Activated T-cell treated with anti-CD3 and anti-CD28 coated beads, Interleukin-2, amount 50 U/mL, for 24 hours (primary cell): ENCODE data around the gene DISC1.
"Not testable (repeated sequence)": the region's sequence is repeated elsewhere in the genome, so short reads cannot be mapped to it uniquely, and the experiment has no call there.

Experiments used
- DNase-seq: peaks from one replicate; pipeline ENCODE4 v3.0.0-alpha.2; 2020
- H3K27ac Mint-ChIP-seq: 2 replicates; pipeline ENCODE4 v1.8.0; 2020; ENCODE audit warnings: mild to moderate bottlenecking, mixed read lengths
- H3K27me3 Mint-ChIP-seq: 2 replicates; pipeline ENCODE4 v1.8.0; 2020; ENCODE audit warnings: mixed read lengths
- H3K36me3 Mint-ChIP-seq: 2 replicates; pipeline ENCODE4 v1.8.0; 2020; ENCODE audit warnings: low read depth, mixed read lengths
- H3K4me1 Mint-ChIP-seq: 2 replicates; pipeline ENCODE4 v1.8.0; 2020; ENCODE audit warnings: low read depth, mixed read lengths
- H3K4me3 Mint-ChIP-seq: 2 replicates; pipeline ENCODE4 v1.8.0; 2020; ENCODE audit warnings: mild to moderate bottlenecking, moderate library complexity, mixed read lengths
- H3K9me3 Mint-ChIP-seq: 2 replicates; pipeline ENCODE4 v1.8.0; 2020; ENCODE audit warnings: mixed read lengths

DISC1 gene

GRCh38 chr1:231626535-231626950 is at the start of gene DISC1:
TSS of gene DISC1 (plus strand) at chr1:231626790. CDS start at chr1:231626868, 78 bp downstream.
- peaks cover 35% of the 10 kb centered on the region for H3K4me1 Mint-ChIP-seq
- peaks cover 2% of the 10 kb centered on the region for H3K36me3 Mint-ChIP-seq
- peak within 1 kb of the TSS; percentile 84 for H3K4me3 Mint-ChIP-seq
- peak within 1 kb of the TSS; percentile 88 for H3K27ac Mint-ChIP-seq
- no peaks in the 10 kb centered on the region for H3K9me3 Mint-ChIP-seq
- peak; percentile 71 for DNase-seq
- no peaks in the 10 kb centered on the region for H3K27me3 Mint-ChIP-seq

- no peak for DNase-seq
- Mint-ChIP-seq H3K27me3 (no peaks in the 10 kb centered on the region), H3K4me3 (no peak overlapping the region), H3K27ac (no peak overlapping the region), H3K36me3 (no peaks in the 10 kb centered on the region), H3K9me3 (no peaks in the 10 kb centered on the region), H3K4me1 (no peaks in the 10 kb centered on the region)
Observed at GRCh38 chr1:231576804-231577718, 49.5 kb upstream of the DISC1 start.

DNA sequence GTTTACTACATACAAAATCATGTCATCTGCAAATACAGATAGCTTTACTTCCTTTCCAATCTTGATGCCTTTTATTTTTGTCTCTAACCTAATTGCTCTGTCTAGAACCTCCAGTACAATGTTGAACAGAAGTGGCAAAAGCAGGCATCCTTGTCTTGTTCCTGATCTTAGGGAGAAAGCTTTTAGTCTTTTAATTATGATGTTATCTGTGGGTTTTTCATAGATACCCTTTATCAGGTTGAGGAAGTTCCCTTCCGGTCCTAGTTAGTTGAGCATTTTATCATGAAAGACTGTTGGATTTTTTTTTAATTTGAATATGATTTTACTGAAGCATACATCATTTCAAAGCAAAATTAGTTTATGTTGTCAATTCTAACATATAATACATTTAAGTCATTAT is 45.7 kb upstream of the DISC1 start:
- Mint-ChIP-seq H3K27ac (no peak overlapping the region), H3K27me3 (no peaks in the 10 kb centered on the region), H3K4me3 (no peak overlapping the region), H3K4me1 (no peaks in the 10 kb centered on the region), H3K9me3 (no peaks in the 10 kb centered on the region), H3K36me3 (no peaks in the 10 kb centered on the region)
- no peak for DNase-seq

GRCh38 chr1:231581859-231582258 is 44.7 kb upstream of the DISC1 start:
- Mint-ChIP-seq H3K4me1 (no peaks in the 10 kb centered on the region), H3K4me3 (no peak overlapping the region), H3K36me3 (no peaks in the 10 kb centered on the region), H3K27me3 (no peaks in the 10 kb centered on the region), H3K9me3 (no peaks in the 10 kb centered on the region), H3K27ac (no peak overlapping the region)
- DNase-seq, result no peak

GRCh38 chr1:231583376-231583775 is 43.2 kb upstream of the DISC1 start:
- H3K4me1 Mint-ChIP-seq, result no peaks in the 10 kb centered on the region
- H3K36me3 Mint-ChIP-seq, result no peaks in the 10 kb centered on the region
- no peak overlapping the region for H3K4me3 Mint-ChIP-seq
- H3K9me3 Mint-ChIP-seq, result no peaks in the 10 kb centered on the region
- H3K27me3 Mint-ChIP-seq, result no peaks in the 10 kb centered on the region
- no peak for DNase-seq
- no peak overlapping the region for H3K27ac Mint-ChIP-seq

- Mint-ChIP-seq H3K36me3 (no peaks in the 10 kb centered on the region), H3K4me1 (no peaks in the 10 kb centered on the region), H3K4me3 (no peak overlapping the region), H3K27ac (no peak overlapping the region), H3K9me3 (no peaks in the 10 kb centered on the region), H3K27me3 (no peaks in the 10 kb centered on the region)
- no peak for DNase-seq
Observed at GRCh38 chr1:231584117-231584516, 42.5 kb upstream of the DISC1 start.

GRCh38 chr1:231584921-231585320 is 41.7 kb upstream of the DISC1 start:
- Mint-ChIP-seq H3K9me3 (no peaks in the 10 kb centered on the region), H3K4me1 (no peaks in the 10 kb centered on the region), H3K27me3 (no peaks in the 10 kb centered on the region), H3K36me3 (no peaks in the 10 kb centered on the region), H3K4me3 (no peak overlapping the region), H3K27ac (no peak overlapping the region)
- DNase-seq, result no peak

DNA sequence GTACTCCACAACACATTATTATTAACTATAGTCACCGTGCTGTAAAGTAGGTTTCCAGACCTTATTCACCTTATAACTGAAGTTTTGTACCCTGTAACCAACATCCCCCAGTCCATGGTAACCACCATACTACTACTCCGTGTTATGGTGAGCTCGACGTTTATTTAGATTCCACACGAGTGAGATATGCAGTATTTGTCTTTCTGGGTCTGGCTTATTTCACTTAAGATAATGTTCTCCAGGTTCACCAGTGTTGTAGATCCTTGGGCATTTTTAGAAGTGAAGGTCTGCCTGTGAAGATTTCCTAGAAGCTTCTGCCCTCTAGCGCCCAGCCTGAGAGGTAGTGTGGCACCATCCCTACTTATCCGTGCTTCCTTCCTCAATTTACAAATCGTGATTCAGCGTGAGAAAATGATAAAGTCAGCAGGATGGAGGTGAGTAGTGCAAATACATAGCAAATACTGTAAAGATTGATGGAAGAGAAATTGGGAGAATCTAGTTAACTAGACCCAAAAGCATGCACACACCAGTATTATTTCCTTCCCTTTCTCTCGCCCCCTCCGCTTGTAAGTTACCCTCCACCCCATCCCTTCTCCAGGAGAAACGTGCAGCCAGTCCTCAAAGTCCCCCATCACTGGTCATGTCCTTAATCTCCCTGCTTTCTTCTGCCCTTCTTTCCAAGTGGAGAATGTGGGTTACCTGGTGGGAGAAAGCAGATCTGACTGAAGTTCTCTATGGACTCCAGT is 36.0 kb upstream of the DISC1 start:
- peaks cover under 1% of the 10 kb centered on the region for H3K4me1 Mint-ChIP-seq
- H3K4me3 Mint-ChIP-seq, result no peak overlapping the region
- H3K27ac Mint-ChIP-seq, result no peak overlapping the region
- peak; percentile 46 for DNase-seq
- H3K27me3 Mint-ChIP-seq, result no peaks in the 10 kb centered on the region
- no peaks in the 10 kb centered on the region for H3K36me3 Mint-ChIP-seq
- no peaks in the 10 kb centered on the region for H3K9me3 Mint-ChIP-seq

GRCh38 chr1:231591466-231591865 is 35.1 kb upstream of the DISC1 start:
- Mint-ChIP-seq H3K4me1 (peaks cover 3% of the 10 kb centered on the region), H3K4me3 (no peak overlapping the region), H3K9me3 (no peaks in the 10 kb centered on the region), H3K27me3 (no peaks in the 10 kb centered on the region), H3K27ac (no peak overlapping the region), H3K36me3 (no peaks in the 10 kb centered on the region)
- no peak for DNase-seq

DNA sequence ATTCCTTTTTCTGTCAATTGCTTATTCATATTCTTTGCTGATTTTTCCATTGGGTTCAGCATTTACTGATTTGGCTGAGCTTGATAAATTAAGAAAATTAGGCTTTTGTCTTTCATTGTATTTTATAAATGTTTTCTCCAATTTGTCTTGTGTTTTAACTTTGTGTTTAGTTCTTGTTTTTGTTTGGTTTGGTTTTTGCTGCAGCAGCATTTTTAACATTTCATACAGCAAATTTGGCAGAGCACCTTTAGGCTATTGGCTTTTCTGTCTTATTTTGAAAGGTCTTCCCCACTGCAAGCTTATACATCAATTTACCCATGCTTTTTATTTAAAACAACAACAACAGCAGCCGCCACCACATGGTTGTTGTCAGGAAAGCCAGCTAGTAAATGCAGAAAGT is 33.8 kb upstream of the DISC1 start:
- Mint-ChIP-seq H3K36me3 (no peaks in the 10 kb centered on the region), H3K27me3 (no peaks in the 10 kb centered on the region), H3K9me3 (no peaks in the 10 kb centered on the region), H3K27ac (no peak overlapping the region), H3K4me1 (peaks cover 3% of the 10 kb centered on the region), H3K4me3 (no peak overlapping the region)
- no peak for DNase-seq

GRCh38 chr1:231593264-231593663 is 33.3 kb upstream of the DISC1 start:
- not testable (repeated sequence) for H3K27ac Mint-ChIP-seq, H3K4me1 Mint-ChIP-seq, H3K27me3 Mint-ChIP-seq, H3K4me3 Mint-ChIP-seq, H3K9me3 Mint-ChIP-seq, H3K36me3 Mint-ChIP-seq, DNase-seq

- Mint-ChIP-seq H3K27me3 (no peaks in the 10 kb centered on the region), H3K4me3 (no peak overlapping the region), H3K4me1 (peaks cover 3% of the 10 kb centered on the region), H3K27ac (no peak overlapping the region), H3K36me3 (no peaks in the 10 kb centered on the region), H3K9me3 (no peaks in the 10 kb centered on the region)
- DNase-seq, result no peak
Observed at GRCh38 chr1:231594123-231594522, 32.5 kb upstream of the DISC1 start.

DNA sequence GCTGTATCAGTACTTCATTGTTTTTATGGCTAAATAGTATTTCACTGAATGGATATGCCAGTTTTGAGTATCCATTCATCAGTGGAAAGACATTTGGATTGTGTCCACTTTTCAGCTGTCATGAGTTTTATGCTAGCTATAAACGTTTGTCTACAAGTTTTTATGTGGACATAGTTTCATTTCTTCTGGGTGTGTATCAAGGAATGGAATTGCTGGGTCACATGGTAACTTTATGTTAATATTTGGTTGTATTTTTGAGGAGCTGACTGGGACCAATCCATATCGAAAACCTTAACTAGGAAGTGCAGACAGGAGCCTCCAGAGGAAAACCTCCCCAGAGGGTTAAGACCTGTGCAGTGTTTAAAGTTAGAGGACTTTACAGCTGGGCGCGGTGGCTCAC is 31.8 kb upstream of the DISC1 start:
- Mint-ChIP-seq H3K4me3 (no peak overlapping the region), H3K9me3 (no peaks in the 10 kb centered on the region), H3K27ac (no peak overlapping the region), H3K36me3 (no peaks in the 10 kb centered on the region), H3K27me3 (no peaks in the 10 kb centered on the region), H3K4me1 (peaks cover 3% of the 10 kb centered on the region)
- no peak for DNase-seq

DNA sequence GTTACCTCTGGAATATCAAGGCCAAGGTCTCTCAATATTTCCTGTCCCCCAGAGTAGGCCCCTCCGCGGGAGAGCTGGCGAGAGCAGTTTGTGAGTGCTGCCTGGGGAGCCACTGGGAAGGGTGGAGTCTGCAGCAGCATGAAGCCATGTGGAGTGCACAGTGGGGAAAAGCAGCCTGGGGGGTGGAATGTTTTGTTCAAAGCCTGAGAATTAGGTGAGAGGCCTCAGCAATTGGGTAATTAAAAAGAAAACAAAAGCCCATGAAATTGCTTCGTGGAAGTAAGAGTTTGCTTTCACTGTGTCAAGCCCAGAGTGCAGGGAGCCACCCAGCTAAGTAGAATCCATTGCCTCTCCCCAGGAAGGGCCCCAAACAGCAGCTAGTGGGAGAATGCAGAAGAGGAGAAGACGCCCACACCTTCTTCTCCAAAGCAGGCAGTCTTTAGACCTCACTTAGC is 30.2 kb upstream of the DISC1 start:
- Mint-ChIP-seq H3K4me3 (no peak overlapping the region), H3K9me3 (no peaks in the 10 kb centered on the region), H3K36me3 (no peaks in the 10 kb centered on the region), H3K27ac (no peak overlapping the region), H3K4me1 (peaks cover 3% of the 10 kb centered on the region), H3K27me3 (no peaks in the 10 kb centered on the region)
- DNase-seq, result no peak

GRCh38 chr1:231597971-231598370 is 28.6 kb upstream of the DISC1 start:
- DNase-seq, result no peak
- no peaks in the 10 kb centered on the region for H3K36me3 Mint-ChIP-seq
- no peaks in the 10 kb centered on the region for H3K9me3 Mint-ChIP-seq
- no peak overlapping the region for H3K4me3 Mint-ChIP-seq
- H3K27ac Mint-ChIP-seq, result no peak overlapping the region
- H3K4me1 Mint-ChIP-seq, result peaks cover 3% of the 10 kb centered on the region
- H3K27me3 Mint-ChIP-seq, result no peaks in the 10 kb centered on the region
